Mammary epithelial cell (primary cell): Measurements from ENCODE around the gene NXPH4.

Experiments
- EZH2 ChIP-seq: IDR thresholded peaks from 2 replicates; pipeline ENCODE4 v1.6.1; 2012; ENCODE audit warnings: low read length, inconsistent platforms, borderline replicate concordance
- TF ChIP-seq, protein P1 (sequence below), 2 donors: IDR thresholded peaks in 1 of 2; conservative IDR thresholded peaks in 1 of 2; 2 replicates each; pipeline ENCODE4 v1.5.1; 2011 to 2012; ENCODE audit warnings: inconsistent platforms in 2 of 2, low read length in 2 of 2, mild to moderate bottlenecking in 2 of 2, control low read depth in 1 of 2, low read depth in 1 of 2; ENCODE audit not compliant: insufficient read depth in 1 of 2; ENCODE audit errors: extremely low read depth in 1 of 2

DNA sequence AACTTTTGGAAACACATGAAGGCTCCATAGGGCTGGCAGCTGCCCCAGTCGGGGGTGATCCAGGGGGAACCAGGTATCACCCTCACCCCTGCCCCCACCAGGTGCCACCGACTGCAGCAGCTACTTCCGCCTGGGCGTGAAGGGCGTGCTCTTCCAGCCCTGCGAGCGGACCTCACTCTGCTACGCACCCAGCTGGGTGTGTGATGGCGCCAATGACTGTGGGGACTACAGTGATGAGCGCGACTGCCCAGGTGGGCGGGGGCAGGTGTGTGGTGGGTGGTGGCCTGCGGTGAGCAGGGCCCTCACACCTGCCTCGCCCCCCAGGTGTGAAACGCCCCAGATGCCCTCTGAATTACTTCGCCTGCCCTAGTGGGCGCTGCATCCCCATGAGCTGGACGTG is 22.3 kb upstream of the NXPH4 start:
- TF ChIP-seq, protein P1, sequence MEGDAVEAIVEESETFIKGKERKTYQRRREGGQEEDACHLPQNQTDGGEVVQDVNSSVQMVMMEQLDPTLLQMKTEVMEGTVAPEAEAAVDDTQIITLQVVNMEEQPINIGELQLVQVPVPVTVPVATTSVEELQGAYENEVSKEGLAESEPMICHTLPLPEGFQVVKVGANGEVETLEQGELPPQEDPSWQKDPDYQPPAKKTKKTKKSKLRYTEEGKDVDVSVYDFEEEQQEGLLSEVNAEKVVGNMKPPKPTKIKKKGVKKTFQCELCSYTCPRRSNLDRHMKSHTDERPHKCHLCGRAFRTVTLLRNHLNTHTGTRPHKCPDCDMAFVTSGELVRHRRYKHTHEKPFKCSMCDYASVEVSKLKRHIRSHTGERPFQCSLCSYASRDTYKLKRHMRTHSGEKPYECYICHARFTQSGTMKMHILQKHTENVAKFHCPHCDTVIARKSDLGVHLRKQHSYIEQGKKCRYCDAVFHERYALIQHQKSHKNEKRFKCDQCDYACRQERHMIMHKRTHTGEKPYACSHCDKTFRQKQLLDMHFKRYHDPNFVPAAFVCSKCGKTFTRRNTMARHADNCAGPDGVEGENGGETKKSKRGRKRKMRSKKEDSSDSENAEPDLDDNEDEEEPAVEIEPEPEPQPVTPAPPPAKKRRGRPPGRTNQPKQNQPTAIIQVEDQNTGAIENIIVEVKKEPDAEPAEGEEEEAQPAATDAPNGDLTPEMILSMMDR (conservative IDR thresholded peaks at IDR 0.05 in 1 of 2, IDR thresholded peaks at IDR 0.05 in 1 of 2; ENCODE audit: extremely low read depth in 1 of 2, insufficient read depth in 1 of 2, low read depth in 1 of 2, low read length in 2 of 2) = no peak
- TF ChIP-seq EZH2 = no peak
